ENCODE data around the gene MAGEA2B.

DNA sequence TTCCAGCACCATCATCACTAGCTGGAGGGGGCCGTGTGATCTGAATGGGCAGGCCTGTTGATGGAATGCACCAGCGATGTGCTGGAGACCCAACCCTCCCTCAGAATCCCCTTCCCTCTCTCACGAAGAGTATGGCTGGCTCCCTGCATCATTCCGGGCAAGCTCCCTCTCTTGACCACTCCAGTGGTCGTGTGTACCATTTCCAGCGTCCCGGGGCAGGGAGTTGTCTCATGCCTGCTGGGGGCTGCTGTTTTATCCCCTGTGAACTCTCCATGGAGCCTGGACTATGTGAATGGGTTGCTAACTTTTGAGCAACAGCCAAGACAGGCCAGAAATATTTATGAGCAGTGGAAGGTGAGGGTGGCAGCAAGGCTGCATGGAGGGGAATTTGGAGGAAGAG is 11.0 kb downstream of the MAGEA2B start:
- TF ChIP-seq CTCF (IDR thresholded peaks at IDR 0.05) (no peak), POLR2AphosphoS5 (IDR thresholded peaks at IDR 0.05; ENCODE audit: low read depth, low read length) (no peak), TCF7L2 (IDR thresholded peaks at IDR 0.05; ENCODE audit: low read depth, low read length) (no peak)
- TF ChIP-seq, protein P1, sequence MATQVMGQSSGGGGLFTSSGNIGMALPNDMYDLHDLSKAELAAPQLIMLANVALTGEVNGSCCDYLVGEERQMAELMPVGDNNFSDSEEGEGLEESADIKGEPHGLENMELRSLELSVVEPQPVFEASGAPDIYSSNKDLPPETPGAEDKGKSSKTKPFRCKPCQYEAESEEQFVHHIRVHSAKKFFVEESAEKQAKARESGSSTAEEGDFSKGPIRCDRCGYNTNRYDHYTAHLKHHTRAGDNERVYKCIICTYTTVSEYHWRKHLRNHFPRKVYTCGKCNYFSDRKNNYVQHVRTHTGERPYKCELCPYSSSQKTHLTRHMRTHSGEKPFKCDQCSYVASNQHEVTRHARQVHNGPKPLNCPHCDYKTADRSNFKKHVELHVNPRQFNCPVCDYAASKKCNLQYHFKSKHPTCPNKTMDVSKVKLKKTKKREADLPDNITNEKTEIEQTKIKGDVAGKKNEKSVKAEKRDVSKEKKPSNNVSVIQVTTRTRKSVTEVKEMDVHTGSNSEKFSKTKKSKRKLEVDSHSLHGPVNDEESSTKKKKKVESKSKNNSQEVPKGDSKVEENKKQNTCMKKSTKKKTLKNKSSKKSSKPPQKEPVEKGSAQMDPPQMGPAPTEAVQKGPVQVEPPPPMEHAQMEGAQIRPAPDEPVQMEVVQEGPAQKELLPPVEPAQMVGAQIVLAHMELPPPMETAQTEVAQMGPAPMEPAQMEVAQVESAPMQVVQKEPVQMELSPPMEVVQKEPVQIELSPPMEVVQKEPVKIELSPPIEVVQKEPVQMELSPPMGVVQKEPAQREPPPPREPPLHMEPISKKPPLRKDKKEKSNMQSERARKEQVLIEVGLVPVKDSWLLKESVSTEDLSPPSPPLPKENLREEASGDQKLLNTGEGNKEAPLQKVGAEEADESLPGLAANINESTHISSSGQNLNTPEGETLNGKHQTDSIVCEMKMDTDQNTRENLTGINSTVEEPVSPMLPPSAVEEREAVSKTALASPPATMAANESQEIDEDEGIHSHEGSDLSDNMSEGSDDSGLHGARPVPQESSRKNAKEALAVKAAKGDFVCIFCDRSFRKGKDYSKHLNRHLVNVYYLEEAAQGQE (IDR thresholded peaks at IDR 0.05; ENCODE audit: insufficient read depth in 1 of 2, low read depth in 2 of 2, low read length in 1 of 2), result no peak

All from Panc1 (cell line).